ENCODE data around the gene SETD1B. TPM values are rescaled to one million over a fixed set of nuclear protein-coding genes. Genes with fewer than 3 reads are reported as not detected.
A peak's percentile ranks its signal among the peaks of the same experiment; 100 is the strongest.
"Not testable (repeated sequence)": the region's sequence is repeated elsewhere in the genome, so short reads cannot be mapped to it uniquely, and the experiment has no call there.

Gene SETD1B
- total RNA-seq, 1 donor from 2014 or later, result 4.0 TPM

DNA sequence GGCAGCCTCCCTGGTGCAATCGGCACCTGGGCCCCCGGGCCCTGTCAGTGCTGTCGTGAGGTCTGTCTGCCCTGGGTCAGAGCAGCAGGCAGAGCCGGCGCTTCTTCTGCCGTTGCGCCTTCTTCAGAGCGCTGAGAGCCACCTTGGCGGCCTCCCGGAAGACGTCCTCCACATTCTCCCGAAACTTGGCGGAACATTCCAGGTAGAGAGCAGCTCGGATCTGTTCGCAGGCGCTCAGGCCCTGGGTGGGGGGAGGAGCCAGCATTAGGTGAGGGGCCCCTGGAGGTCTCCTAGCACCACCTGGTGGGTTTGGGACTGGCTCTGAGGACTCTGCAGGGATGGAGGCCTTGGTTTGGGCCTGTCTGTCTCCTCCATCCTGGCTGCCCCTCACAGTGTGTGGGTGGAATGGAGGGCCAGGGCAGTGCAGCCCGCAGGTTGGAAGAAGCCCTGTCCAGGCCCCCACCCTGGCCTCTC lies 24.4 kb upstream of the SETD1B start:
- DNase-seq (ENCODE audit: low read depth), result no peak

- no peak for DNase-seq (ENCODE audit: low read depth)
These were observed 23.4 kb upstream of the SETD1B start for GRCh38 chr12:121780429-121780828.

- DNase-seq (ENCODE audit: low read depth), result no peak
These were observed 22.3 kb upstream of the SETD1B start for GRCh38 chr12:121781484-121781997.

- peak; percentile 50 for DNase-seq (ENCODE audit: low read depth)
These were observed 21.5 kb upstream of the SETD1B start for GRCh38 chr12:121781998-121782979.

GRCh38 chr12:121783766-121784165 lies 20.0 kb upstream of the SETD1B start:
- DNase-seq (ENCODE audit: low read depth), result no peak

DNA sequence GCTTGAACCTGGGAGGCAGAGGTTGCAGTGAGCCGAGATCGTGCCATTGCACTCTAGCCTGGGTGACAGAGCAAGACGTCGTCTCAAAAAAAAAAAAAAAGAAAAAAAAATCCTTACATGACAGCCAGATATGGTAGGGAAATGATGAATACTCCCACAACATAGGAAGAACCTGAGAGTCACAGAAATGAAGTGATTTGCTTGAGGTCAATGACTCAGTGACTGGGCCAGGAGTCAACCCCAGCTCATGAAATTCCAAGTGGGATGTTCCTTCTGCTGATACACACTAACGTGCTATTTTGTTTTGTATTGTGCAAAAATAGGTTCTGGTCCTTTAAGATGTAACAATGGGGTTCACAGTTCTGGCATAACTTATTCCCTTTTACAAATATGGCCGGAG lies 19.3 kb upstream of the SETD1B start:
- DNase-seq (ENCODE audit: low read depth), result peak; percentile 68

GRCh38 chr12:121786440-121786825 lies 17.4 kb upstream of the SETD1B start:
- peak; percentile 64 for DNase-seq (ENCODE audit: low read depth)

DNA sequence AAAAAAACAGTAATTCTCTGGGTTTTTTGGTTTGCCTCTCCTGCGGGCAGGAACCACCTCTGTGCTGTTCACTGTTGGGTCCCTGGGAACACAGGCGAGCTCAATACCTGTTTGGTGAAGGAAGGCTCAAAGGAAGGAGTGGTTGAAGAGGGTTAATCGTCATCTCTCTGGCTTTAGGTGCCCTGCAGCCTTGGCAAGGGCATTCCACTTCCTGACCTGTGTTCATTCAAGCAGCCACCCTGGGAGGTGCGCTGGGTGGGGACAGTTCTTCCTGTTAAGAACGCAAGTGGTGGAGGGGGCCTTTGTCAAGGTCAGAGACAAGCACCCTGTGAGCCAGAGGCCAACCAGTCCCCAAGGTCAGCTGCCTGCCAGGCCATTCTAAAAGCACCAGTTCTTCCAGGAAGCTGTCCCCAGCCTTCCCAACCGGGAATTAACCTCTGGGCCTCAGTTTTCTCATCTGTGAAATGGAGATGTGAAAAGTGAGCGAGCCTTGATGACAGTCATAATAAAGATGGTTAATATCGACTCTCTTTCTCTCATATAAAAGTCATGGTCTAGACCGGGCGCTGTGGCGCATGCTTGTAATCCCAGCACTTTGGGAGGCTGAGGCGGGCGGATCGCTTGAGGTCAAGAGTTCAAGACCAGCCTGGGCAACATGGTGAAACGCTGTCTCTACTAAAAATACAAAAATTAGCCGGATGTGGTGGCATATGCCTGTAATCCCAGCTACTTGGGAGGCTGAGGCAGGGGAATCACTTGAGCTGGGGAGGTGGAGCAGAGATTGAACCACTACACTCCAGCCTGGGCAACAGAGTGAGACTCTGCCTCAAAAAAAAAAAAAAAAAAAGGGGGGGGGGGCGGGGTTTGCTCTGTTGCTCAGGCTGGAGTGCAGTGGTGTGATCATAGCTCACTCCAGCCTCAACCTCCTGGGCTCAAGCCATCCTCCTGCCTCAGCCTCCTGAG lies 16.5 kb upstream of the SETD1B start:
- no peak for DNase-seq (ENCODE audit: low read depth)

- DNase-seq (ENCODE audit: low read depth), result no peak
These were observed 15.5 kb upstream of the SETD1B start for GRCh38 chr12:121788176-121788818.

- no peak for DNase-seq (ENCODE audit: low read depth)
These were observed 14.5 kb upstream of the SETD1B start for GRCh38 chr12:121789233-121789781.

DNA sequence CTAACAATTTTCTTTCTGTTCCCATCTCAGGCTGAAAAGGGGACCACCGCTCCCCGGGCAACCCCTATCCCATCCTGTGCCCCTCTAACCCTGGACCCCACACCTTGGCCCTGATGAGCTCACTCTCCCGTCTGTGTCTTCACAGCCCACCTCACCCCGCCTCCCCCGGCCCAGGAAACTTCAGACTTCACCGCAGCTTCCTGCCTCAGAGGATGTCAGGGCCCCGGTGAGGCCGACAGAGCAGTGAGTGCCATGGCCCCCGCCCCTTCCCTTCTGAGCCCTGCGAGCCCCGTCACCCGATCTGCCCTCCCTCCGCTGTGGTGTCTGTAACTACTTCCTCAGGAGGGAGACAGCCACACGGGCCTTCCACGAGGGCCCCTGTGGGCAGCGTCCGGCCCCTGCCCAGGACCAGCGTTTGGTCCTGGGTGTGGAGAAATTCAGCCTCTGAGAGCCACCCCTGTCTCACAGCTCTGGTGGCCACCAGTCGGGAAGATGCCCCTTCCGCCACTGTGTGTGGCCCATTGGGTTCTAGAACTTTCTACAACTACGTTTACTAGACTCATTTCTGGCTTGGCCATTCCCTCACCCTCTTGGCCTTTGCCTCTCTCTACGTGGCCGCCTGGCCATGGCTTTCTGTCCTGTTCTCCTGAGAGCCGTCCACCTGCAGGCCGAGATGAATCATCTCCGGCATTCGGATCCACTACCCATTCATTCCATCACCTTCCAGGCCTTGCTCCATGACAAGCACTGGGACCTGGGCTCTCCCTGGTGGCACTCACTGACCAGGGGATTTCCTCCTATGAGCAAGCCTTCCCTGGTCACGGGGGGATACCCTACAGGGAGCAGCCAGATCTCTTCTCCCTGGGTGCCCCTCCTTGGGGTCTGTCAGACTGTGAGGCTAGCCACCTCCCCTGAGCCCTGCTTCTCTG lies 13.7 kb upstream of the SETD1B start:
- DNase-seq (ENCODE audit: low read depth), result no peak

GRCh38 chr12:121790785-121791184 lies 13.0 kb upstream of the SETD1B start:
- DNase-seq (ENCODE audit: low read depth), result not testable (repeated sequence)

- no peak for DNase-seq (ENCODE audit: low read depth)
These were observed 11.9 kb upstream of the SETD1B start for GRCh38 chr12:121791671-121792551.

DNA sequence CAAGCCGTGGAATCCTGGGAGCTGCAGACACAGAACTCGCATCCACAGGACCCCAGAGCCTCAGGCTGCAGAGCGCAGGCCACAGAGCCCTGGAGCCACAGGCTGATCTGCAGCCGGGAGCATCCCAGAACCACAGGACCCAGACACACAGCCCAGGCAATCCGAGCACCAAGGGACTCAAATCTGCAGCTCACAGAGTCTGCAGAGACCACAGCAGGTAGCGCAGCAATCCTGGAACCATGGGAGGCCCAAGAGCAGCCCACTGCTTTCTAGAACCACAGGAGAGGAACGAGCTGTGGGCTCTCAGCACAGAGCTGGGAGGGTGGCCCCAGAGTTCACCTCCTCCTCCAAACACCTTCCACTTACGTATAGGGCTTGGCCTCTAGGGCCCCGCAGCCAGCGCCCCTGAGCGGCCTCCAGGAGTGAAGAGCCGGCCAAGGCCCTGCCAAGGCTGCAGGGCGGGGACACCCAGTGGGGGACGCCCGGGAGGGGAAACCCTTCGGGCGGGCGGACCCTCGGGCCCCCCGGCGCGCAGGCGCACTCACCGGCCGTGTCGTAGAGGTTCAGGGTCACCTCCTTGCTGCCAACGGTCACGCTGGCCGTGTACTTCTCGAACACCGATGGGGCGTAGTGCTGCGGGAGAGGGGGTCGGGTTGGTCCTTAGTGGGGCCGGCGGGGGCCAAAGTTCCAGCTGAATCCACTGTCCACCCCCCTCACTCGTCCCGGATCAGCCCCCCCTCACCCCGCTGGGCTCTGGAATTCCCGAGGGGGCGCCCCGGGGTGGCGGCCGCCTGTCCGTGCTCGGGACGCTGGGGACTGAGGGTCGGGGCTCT lies 11.0 kb upstream of the SETD1B start:
- DNase-seq (ENCODE audit: low read depth), result no peak

- no peak for DNase-seq (ENCODE audit: low read depth)
These were observed 10.4 kb upstream of the SETD1B start, which contains the start of gene RHOF for GRCh38 chr12:121793440-121793837. Gene RHOF, minus strand, starts transcription at chr12:121793688. Its CDS starts 55 bp downstream, at chr12:121793633.

- peak; percentile 87 for DNase-seq (ENCODE audit: low read depth)
These were observed 9.8 kb upstream of the SETD1B start for GRCh38 chr12:121793838-121794533.

- no peak for DNase-seq (ENCODE audit: low read depth)
These were observed 9.2 kb upstream of the SETD1B start for GRCh38 chr12:121794534-121795033.
